NCI-H1694 treated with DMSO at 0.1 percent for 48 hours (cell line): ENCODE data around the gene OTOA.
"Not testable (repeated sequence)": the region's sequence is repeated elsewhere in the genome, so short reads cannot be mapped to it uniquely, and the experiment has no call there.

Source experiments
- DNase-seq: peaks from one replicate; lab custom pipeline; 2025; lab: John Stamatoyannopoulos, UW

Gene OTOA

DNA sequence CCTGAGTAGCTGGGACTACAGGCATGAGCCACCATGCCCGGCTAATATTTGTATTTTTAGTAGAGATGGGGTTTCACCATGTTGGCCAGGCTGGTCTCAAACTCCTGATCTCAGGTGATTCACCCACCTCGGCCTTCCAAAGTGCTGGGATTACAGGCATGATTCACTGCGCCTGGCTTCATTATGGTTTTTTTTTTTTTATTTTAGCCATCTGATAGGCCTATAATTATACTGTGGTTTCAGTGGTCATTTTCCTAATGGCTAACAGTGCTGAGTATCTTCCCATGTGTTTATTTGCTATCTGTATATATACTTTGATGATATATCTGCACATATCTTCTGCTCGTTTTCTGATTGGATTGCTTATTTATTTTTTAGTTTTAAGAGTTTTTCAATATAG lies 10.7 kb downstream of the OTOA start:
- not testable (repeated sequence) for DNase-seq

DNA sequence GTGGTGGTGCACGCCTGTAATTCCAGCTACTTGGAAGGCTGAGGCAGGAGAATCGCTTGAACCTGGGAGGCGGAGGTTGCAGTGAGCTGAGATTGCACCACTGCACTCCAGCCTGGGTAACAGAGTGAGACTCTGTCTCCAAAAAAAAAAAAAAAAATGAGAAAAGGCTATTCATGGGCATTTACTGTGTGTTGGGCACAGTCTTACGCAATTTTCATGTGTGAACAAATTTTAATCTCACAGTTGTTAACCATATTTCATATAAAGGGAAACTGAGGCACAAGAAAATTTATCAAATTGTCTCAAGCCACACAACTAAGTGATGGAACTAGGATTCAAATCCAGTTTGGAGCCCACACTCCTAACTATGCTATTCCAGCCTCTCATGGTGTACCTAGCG lies 16.9 kb downstream of the OTOA start:
- DNase-seq, result not testable (repeated sequence)

DNA sequence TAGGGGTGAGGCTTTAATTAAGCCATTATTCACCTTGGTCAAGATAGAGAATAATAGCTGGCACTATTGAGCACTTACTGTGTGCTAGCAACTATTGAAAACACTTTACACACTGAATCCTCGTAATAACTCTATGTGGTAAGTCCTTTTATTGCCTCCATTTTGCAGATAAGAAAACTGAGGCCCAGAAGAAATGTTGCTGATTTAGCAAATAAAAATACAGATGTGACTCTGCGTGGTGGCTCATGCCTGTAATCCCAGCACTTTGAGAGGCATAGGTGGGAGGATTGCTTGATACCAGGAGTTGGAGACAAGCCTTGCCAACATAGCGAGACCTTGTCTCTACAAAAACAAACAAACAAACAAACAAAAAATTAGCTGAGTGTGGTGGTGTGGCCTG lies 19.4 kb downstream of the OTOA start:
- DNase-seq, result no peak

DNA sequence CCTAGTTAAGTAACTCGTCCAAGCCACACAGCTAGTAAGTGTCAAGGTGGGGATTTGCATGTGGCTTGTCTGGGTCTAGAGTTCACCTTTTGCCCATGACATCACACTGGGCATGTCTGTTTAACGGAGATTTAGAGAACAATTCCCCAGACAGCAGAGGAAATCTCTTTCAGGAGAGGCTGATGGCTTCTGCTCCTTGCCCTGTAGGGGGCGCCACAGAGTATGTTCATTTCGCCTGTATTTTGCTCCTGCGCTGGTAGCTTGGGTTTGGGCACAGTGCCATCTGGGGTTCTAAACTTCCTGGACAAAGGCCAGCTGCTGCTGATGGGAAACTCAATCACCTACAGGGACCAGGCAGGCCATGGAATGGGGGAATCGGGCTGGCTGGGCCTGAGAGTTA lies 20.4 kb downstream of the OTOA start:
- no peak for DNase-seq

DNA sequence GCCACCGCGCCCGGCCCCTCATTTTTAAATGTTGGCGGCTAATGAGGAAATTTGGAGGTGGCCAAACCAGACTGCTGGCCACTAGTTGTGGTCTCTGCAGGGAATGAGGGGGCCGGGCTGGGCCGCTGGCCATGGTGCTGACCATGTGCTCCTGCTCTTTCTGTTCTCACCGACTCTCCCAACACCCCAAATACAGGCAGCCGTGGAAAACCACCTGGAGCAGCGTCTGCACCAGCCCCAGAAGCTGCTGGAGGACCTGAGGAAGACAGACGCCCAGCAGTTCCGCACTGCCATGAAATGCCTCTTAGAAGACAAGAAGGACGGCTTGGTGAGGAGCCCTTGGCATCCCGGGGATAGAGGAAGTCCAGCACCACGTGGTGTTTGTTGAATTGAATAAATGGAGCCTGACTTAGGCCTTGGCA lies 21.3 kb downstream of the OTOA start:
- DNase-seq, result no peak

DNA sequence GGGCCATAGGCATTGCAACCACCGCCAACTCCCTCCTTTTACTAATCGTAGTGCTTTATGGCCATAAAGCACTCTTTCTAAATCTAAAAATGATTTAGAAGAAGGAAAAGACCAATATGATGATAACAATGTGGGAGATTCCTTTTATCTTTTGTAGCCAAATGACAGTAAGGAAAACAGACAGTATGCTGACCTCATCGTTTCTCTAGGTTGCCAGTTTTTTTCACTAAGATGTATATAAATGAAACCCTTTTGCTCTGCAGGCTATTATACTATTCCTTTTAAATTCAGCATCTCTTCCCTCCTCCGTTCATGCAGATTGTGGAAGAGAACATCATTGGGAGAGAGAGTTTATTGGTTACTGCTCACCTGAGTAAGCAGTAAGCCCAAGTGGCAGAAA lies 25.3 kb downstream of the OTOA start:
- no peak for DNase-seq

DNA sequence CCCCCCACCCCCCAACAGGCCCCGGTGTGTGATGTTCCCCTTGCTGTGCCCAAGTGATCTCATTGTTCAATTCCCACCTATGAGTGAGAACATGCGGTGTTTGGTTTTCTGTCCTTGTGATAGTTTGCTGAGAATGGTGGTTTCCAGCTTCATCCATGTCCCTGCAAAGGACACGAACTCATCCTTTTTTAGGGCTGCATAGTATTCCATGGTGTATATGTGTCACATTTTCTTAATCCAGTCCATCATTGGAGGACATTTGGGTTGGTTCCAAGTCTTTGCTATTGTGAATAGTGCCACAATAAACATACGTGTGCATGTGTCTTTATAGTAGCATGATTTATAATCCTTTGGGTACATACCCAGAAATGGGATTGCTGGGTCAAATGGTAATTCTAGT lies 27.2 kb downstream of the OTOA start:
- DNase-seq, result not testable (repeated sequence)

DNA sequence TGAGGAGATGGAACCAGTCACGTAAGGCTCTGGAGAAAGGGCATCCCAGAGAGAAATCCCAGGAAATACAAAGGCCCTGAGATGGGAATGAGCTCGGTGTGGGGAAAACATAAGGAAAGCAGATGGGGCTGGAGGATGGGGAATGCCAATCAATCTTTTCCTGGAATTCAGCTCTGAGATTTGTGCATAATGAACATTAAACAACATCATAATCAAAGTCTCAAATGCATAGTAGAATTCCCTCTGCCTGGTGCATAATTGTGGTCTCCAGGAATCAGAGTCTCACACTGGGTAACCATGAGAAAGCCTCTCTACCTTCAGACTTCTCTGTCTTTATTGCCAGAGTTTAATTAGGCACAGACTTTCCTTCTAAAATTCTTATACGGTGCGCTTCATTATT lies 30.8 kb downstream of the OTOA start:
- no peak for DNase-seq

DNA sequence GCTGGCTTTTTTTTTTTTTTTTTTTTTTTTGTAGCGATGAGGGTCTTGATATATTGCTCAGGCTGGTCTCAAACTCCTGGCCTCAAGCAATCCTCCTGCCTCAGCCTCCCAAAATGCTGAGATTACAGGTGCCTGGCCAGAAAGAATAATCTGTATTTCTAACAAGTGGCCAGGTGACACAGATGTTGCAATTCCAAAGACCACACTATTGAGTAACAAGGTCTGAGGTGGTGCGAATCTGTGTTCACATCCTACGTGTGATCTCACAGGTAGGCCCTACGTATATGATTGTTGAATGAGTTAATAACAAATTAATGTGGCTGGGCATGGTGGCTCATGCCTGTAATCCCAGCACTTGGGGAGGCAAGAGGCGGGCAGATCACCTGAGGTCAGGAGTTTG lies 33.3 kb downstream of the OTOA start:
- no peak for DNase-seq

DNA sequence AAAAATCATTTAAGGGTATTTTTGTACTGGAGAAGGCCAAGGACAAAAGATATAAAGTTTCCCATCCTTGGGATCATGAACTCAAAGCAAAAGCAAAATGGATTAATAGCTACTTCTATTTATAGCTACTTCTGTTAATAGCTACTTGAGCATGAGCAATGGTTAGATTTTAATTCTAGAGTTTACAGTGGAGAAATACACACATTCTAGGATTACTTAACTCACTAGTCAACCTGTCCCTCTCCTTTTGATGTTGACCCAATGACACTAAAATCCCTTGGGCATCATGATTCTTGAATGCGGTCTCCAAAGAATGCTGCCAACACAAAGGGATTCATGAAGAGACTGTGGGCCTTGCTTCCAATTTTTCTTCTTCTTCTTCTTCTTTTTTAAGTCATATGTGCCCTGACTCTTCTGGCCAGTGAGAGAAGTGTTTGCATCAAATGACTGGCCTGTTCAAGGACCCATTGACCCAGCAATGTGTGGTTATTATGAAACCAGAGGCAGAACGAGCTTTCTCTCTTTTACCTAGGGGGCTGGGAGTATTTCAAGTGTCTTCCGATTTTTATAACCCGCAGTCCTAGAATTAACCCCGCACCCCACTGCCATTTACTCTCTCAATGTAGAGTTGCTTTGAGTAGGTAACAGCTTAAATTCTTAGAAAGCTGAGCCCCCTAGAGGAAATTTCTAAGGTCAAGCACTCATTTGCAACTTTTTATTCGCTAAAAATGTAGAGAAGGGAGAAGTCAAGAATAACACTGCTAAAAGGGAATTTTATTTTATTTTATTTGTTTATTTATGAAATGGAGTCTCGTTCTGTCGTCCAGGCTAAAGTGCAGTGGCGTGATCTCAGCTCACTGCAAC lies 34.6 kb downstream of the OTOA start:
- no peak for DNase-seq

DNA sequence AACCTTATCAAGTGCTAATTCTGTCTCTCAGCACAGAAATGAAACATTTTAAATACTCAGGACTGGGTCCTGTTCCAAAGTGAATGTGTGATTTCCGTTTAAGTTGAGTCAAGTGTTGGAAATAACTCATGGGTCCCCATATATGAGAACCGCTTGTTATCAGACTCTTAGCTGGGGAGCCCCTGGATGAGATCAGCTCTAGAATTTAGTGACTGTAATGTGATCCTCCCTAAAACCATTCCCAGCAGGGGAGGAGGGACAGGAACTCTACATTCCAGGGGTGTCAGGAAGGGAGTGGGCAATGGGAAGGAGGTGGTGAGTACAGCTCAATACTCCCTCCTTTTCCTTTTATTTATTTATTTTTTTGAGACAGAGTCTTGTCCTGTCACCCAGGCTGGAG lies 37.5 kb downstream of the OTOA start:
- no peak for DNase-seq

DNA sequence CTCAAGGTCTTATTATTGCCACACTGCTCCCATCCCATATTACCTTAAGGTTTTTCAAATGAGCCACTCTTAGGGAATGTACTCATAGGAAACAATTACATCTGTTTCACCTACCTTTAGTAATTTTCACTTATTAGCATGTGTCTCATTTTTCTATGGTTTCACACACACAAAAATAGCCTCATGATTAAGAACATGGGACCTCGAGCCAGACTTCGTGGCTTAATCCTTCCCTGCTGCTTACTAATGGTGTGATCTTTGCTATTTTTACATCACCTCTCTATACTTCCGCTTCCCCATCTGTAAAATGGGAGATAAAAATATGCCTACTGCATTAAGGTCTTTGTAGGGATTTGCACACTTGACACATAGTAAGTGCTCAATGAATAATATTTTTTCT lies 38.5 kb downstream of the OTOA start:
- no peak for DNase-seq

DNA sequence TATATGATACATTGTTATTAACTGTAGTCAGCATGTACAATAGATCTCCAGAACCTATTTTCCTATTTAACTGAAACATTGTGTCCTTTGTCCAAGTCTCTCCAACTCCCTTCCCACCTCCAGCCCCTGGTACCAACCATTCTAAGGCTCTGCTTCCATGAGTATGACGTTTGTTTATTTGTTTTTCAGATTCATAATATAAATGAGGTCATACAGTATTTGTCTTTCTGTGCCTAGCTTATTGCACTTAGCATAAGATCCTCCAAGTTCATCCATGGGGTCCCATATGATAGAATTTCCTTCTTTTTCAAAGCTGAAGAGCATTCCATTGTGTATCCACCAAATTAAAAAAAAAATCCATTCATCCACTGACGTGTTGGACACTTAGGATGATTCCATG lies 39.4 kb downstream of the OTOA start:
- DNase-seq, result no peak

DNA sequence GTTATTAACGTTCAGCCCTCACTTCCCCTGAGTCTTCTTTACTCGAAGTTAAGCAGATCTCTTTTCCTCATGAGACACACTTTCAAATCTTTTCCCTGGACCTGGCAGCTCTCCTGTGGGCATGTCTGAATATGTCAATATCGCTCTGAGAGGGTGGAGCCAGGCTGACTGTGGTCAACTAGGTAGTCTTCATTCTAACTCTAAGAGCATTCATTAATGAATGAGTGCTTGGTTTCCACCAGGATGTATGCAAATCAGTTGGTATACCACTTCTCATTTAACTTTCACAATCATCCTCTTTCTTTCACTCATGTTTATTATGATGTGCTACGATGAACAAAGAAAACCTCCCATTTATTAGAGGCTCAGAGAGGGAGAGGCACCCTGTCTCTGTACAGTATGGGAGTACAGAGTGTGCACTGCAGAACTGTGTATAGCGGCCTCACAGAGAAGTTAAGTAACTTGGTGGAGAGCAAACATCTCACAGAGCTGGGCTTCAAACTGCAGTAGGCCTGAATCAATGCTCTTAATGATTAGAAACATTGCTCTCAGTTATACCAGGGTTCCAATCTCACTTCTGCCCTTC lies 39.9 kb downstream of the OTOA start:
- no peak for DNase-seq

DNA sequence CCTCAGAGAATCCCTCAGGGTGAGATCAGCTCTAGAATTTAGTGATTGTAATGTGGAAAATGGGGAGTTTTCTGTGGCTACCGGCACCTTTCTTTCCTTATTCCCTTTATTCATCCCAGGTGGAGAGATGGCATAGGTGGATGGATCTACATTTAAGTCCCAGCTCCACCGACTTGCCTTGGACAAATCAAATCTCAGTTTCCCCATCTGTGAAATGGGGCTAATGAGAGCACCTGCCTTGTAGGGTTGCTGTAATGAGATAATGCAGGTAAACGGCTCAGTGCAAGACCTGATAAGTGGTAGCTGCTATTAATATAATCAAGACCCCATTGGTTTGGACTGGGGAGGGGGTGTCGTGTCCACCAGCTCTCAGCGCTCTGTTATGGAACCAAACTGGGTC lies 40.5 kb downstream of the OTOA start:
- DNase-seq, result no peak

DNA sequence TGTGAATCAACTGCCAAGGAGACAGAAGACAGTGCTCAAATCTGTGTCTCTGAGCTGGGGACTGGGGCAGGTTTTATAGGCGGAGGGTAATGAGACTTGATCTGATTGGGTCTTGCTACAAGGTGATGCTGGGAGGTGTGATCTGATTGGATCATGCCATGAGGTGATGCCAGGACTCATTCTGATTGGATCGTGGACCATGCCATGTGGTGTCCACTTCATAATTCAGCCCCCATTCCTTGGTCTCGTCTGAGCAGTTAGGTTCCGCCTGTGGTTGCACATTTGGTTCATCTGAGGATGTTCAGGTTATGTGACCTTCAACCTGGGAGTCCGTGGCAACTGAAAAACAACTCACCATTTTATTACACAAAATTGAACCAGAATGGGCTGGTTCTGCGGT lies 41.0 kb downstream of the OTOA start:
- no peak for DNase-seq

DNA sequence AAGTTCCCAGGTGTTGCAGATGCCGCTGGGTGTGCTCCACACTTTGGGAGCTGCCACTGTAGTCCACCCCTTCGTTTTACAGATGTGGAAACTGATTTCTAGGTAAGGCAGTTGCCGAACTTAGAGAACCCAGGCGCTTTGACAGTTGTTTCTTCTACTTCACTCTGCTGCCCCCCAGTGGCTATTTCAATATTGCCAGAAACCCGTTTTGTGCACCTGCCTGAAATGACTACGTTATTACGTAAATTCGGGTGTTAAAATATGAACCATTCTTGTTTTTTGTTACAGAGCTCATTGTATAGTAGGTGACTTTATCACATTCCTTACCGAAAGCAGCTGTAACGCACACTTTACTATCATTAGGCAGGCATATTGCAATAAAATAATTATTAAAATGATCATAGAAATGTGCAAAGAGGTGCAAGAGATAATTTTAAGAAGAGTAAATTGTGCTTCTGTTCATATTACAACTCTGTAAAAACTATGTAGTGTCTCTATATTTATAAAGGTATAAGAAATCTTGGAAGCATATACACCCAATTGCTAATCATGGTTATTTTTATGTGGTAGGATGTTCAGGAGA lies 44.9 kb downstream of the OTOA start:
- DNase-seq, result peak; percentile 23

DNA sequence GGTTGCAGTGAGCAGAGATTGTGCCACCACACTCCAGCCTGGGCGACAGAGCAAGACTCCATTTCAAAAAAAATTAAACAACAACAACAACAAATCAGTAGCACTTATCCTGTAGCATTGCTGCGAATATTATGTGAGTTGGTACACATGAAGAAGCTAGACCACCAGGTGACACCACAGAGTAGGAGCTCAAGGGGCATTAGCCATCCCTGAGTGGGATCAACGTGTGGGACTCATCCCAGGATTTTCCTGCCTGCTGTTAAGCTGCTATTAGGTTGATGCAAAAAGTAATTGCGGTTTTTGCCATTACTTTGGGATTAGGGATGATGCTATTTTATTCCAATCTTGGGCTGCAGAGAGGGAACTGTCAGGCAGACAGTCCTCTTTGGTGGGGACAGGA lies 47.2 kb downstream of the OTOA start:
- DNase-seq, result no peak

DNA sequence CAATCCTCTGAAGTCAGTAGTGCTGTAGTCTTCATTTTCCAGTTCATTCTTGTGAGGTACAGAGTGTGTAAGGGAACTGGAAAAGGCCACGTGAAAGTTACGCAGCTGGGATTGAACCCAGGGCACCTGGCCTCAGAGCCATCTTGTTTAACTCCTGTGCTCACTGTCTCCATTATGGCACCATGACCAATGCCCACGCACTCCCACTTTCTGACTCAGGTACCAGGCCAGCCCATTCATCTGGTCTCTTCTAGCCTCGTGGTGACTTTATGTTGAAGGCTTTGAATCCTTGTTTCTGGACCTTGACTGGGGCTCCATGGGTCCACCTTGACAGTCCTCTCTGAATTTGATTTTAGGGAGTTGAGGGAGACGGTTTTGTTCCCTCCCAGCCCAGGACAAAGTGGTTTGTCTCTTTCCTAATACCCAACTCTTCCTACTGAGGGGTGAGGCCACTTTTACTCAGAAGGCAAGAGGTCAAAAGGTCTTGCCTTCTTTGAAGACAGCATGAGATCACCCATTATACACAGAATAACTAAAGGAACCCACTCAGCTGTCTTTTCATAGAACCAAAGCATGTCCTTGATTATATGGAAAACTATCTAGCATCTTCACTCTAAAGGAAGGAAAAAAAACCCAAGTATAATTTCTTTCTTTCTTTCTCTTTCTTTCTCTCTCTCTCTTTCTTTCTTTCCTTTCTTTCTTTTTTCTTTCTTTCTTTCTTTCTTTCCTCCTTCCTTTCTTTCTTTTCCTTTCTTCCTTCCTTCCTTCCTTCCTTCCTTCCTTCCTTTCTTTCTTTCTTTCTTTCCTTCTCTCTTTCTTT lies 50.0 kb downstream of the OTOA start:
- DNase-seq, result no peak

DNA sequence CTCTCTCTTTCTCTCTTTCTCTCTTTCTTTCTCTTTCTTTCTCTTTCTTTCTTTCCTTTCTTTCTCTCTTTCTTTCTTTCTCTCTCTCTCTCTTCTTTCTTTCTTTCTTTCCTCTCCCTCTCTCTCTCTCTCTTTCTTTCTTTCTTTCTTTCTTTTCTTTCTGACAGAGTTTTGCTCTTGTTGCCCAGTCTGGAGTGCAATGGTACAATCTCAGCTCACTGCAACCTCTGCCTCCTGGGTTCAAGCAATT lies 50.5 kb downstream of the OTOA start:
- DNase-seq, result not testable (repeated sequence)

DNA sequence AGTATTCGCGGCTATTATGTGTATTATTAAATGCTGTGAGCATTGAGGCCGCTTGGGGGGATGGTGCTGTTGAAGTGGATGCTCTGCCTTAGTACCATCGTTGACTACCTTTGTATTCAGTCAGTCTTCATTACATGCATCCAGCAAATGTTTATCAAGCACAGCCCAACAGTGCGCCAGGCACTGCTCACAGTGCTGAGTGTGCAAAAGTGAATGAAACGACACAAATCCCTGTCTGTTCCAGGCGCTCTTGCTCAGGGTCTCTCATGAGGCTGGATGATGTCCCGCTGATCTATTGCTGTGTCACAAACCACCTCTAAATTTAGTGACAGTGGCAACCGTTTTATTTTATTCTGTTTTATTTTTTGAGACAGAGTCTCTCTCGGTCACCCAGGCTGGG lies 53.8 kb downstream of the OTOA start:
- DNase-seq, result no peak

DNA sequence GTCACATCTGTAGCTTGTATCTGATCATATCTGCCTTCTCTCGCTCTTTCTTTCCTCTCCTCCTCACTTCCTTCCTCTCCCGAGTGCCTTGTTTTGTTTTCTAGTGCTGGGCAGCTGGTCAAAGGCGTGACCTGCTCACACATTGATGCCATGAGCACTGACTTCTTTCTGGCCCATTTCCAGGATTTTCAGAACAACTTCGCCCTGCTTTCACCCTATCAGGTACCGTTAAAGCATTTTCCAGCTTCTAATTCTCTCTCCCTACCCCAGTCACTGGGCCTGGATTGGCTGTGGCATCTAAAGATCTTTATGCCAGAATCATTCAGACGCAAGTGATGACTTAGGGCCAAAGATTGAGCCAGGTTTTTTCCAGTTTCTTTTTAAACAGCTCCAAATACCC lies 55.5 kb downstream of the OTOA start:
- DNase-seq, result no peak

DNA sequence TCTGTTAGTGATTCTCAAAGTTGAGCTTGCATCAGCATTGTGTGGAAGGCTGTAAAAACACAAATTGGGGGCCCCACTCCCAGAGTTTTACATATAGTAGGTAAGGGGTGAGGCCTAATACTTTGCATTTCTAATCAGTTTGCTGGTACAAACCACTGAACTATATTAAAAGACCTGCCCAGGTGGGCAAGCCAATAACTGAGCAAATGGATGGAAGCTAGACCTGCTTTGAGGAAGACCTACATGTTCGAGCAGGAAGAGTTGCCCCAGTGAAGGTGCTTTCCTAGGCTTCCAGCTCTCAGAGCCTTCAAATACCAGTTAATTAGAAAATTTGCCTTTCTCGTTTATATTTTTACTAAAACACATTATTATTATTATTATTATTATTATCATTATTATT lies 56.8 kb downstream of the OTOA start:
- no peak for DNase-seq
